ENCODE measurements around the gene ATAD5.

- TF ChIP-seq POLR2A (IDR thresholded peaks at IDR 0.05; ENCODE audit: low read length) (no peak), GATA1 (IDR thresholded peaks at IDR 0.05; ENCODE audit: low read depth, low read length) (no peak)
Observed at GRCh38 chr17:30928584-30928983, 96.8 kb downstream of the ATAD5 start.
